Left renal pelvis (tissue), 4 donors: ENCODE measurements around the gene TXNL4B. TPM values are rescaled to one million over a fixed set of nuclear protein-coding genes. Genes with fewer than 3 reads are reported as not detected.

Source experiments
- DNase-seq, 4 donors: peaks; one replicate each; pipeline ENCODE4 v3.0.0-alpha.2; 2013; ENCODE audit warnings: low read depth in 4 of 4, low spot score in 3 of 4
- polyA plus RNA-seq, 4 donors: library from polyadenylated mRNA; unstranded; fragments of 120-200 nt; gene quantifications; one replicate each; pipeline ENCODE4 v1.2.1, GENCODE V29; 2013; ENCODE audit not compliant: insufficient read length in 4 of 4

Gene TXNL4B
- 10 to 100 TPM; 14.3 to 24.0 (median 18.9) TPM for polyA plus RNA-seq

- peak; percentile 96 to 98 (median 98) for DNase-seq
These were observed at the start of gene TXNL4B, which contains the start of gene DHX38 for GRCh38 chr16:72093448-72094265. TSS of gene TXNL4B (minus strand) at chr16:72093620. CDS start at chr16:72090749, 2,871 bp downstream. TSS of gene DHX38 (plus strand) at chr16:72093847. CDS start at chr16:72096158, 2,311 bp downstream.

GRCh38 chr16:72142476-72142875, 49.1 kb upstream of the TXNL4B start:
- DNase-seq = no peak

- no peak for DNase-seq
These were observed 46.5 kb upstream of the TXNL4B start for GRCh38 chr16:72139908-72140307.

GRCh38 chr16:72138064-72138572, 44.7 kb upstream of the TXNL4B start:
- DNase-seq = no peak

DNA sequence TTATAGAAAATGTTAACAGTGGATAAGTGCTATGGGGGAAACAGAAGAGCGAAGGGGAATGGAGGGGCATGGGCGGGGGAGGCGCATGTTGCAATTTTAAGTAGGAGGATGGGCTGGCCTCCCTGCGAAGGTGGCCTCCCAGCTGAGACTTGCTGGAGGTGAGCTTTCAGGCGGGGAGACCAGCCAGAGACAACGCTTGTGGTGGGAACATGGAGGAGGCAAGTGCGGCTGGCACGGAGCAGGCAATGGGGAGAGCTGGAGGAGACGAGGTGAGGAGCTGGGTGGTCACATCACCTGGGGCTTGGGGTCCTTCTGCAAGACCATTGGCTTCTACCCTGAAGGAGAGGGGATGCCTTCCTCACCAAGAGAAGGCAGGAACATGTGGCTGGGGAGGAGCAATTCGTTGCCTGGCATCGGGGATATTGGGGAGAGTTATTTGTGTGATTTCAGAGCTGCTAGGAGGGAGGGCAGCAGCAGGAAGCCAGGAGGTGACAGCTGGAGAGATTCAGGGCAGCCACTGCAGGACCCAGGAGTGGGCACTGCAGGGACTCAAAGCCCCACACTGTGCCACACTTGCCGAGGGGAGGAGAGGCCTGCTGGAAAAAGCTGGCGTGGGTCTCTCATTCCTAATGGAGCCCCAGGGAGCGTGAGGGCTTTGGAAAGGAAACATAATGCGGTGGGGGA, 44.1 kb upstream of the TXNL4B start:
- DNase-seq = no peak

- DNase-seq = no peak
These were observed 41.1 kb upstream of the TXNL4B start for GRCh38 chr16:72134507-72134906.

DNA sequence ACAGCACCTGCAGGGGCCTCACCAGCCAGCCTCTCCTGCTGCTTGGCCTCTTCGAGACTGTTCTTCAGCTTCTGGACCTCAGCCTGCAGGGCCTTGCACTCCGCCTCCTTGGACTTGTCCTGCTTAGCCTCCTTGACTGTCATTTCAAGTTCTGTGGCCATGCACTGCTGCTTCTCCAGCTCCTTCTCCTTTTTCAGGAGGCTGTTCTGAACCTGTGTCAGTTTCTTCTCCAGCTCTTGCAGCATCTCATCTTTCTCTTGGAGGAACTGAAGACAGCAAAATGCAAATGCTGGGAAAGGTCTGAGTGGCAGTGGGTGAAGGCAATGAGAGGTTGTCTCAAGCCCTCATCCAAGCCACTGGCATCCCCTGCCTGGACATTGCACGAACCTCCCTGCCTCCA, 39.3 kb upstream of the TXNL4B start:
- DNase-seq = no peak

DNA sequence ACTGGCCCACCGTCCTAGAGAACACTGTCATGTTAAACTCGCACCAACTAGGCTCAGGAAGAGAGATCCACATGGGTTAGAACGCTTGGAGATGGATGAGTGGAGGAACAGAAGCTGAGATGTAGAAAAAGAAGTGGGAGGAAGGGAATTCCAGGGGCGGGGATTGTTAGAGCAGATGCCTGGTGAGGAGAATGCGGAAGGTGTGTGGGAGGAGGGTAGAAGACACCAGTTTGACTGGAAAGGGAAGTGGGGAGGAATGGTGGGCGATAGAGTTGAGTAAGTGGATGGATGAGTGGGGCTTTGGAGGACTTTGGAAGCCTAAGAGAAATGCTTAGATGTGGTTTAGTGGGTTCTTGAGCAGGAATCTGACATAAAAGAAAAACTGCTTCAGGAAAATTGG, 37.6 kb upstream of the TXNL4B start:
- DNase-seq = no peak

- DNase-seq = no peak
These were observed 36.7 kb upstream of the TXNL4B start for GRCh38 chr16:72129976-72130656.

DNA sequence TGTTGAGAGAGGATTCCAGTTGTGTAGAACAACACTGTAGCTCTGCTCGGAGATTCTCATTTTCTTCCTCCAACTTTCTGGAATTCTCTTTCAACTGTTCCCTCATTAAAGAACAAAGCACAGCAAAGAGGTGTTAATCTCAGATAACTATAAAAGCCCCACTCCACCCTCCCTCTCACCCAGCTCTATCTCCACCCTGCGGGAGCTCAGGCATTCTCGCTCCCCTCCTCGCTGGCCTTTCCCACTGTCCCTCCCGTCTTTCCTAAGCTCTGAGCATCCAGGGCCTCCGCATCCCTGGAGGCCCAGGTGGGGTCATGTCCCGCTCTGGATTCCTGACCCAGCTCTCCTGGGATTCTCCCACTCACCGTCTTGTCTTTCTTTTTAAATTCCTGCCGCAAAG, 35.3 kb upstream of the TXNL4B start:
- no peak for DNase-seq

DNA sequence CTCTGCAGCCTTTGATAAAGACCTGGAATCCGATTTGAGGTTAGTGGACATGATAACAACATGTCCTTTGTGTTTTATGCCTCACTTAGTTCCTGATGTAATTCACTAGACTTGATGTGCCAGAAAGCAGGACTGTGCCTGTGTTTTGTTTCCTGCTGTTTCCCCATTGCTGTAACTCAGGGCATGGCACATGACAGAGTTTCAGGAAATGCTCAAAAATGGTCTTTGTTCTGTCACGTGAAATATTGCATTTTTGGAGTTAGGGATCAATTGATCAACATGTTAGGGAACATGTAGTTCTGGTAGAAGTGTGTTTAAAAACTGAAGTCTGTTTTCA, 33.0 kb upstream of the TXNL4B start:
- no peak for DNase-seq

GRCh38 chr16:72125635-72126428, 32.4 kb upstream of the TXNL4B start:
- DNase-seq = no peak

DNA sequence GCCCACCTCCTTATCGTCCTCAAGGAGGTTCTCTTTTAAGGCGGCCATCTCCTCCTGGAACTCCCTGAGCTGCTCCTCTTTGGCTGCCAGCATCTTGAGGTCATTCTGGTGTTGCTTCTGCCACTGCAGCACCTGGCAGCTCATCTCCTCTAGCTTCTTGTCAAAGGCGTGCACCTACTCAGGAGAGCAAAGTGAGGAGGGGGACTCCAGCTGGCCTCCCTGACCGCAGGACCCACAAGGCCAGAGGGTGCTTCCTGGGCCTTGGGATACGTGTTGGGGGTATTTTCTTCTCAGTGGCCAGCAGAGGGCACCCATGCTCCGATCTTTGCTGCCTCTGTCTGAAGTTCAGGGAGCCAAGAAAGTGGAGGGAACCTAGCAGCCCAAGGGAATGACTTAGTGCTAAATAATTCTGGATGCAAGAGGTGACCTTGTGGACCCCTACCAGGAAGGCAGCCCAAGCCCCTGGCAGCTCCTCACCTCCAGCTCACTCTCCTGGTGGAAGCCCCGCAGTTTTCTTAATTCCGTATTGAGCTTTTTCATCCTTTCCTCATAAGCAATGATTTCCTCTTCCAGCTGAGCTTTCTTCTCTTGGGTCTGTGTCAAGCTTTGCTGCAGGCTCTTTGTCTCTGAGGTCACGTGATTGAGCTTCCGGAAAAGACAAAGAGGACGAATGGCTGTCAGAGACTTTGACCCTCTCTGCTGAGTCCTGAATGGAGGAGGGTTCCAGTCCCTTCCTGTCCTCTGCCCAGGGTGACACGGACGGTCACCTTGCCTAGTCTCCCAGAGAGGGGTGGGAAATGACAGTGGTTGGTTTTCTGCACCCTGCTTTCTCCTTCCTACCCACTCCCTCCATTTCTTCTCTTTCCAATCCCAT, 31.6 kb upstream of the TXNL4B start:
- peak; percentile 39 to 51 (median 48) for DNase-seq

DNA sequence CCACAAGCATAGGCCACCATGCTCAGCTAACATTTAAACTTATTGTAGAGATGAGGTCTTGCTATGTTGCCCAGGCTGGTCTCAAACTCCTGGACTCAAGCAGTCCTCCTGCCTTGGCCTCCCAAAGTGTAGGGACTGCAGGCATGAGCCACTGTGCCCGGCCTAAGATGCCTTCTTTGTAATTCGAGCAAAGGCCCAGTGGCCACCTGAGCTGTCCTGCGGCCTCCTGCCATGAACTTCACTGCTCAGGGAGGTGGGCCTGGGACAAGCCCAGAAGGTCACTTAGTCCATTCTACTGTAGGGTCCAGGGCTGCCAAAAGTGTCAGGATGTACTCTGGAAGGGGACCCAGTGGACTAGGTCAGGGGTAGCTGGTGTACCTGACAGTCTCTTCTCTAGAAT, 30.7 kb upstream of the TXNL4B start:
- DNase-seq = no peak

DNA sequence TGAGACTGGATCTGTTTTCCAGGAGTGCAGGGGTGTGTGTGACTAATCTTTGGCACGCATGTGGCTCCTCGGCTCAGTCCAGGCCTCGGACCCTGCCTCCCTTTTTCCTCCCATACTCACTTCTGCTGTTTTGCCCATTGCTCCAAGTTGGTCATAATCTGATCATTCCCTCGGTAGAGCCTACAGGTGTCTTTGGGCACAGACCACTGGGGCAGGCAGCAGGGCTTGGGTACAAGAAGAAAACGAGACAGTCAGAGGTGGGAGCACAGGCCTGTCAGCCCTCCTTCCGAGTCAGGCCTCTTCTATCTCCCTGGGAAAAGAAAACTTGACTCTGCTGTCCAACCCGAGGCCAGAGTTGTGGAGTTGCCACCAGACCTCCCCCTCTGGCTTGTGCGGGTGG, 30.0 kb upstream of the TXNL4B start:
- DNase-seq = no peak

- no peak for DNase-seq
These were observed 29.5 kb upstream of the TXNL4B start for GRCh38 chr16:72122916-72123315.

DNA sequence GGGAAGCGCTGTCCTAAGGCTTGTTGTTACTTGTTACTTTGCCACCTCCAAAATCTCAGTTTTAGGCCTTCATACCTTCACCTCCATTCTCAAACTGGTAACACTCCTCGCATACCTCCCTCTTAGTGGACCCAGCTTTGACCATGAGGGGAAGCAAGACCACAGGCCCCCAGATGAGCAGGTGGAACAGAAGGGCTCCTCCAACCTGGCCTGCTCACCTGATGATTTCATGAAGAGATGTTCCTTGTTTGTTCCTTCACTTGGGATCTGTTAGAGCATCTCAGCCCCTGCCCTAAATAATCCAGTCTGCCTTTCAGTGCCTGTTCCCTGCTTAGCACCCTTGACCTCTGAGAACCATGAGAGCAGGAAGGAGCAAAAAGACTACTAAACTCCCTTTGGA, 28.9 kb upstream of the TXNL4B start:
- no peak for DNase-seq

DNA sequence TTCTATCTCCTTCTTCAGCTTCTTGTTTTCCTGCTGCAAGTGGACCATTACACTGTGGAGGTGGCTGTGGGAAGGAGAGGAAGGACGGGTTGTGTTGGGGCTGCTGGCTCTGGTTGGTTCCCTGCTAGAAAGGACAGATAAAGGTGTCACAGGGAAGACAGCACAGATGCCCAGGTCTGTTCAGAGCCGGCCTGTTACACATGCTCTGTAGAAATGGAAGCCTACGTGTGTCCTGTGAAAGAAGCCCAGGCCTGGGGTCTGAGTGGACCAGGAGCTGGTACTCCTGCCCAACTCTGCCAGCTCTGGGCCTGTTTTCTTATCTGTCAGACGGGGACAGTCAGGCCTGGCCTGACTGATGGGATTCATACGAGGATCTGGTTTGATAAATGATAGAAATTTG, 26.6 kb upstream of the TXNL4B start:
- no peak for DNase-seq

DNA sequence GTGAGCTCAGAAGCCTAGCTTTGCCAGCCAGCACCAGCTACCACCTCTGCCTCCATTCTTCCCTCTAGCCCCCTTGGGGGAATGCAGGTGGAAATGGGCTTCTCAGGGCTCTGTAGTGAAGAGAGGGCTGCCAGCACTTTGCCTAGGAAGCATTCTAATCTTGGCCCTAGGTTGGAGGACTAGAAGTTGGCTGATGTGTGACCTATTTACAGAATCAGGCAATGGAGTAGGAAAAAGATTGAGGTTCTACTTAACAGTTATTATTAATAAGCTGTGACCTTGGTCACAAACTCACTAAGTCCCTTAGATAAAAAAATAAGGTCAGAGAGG, 20.2 kb upstream of the TXNL4B start:
- no peak for DNase-seq
